GM12892 (cell line): ENCODE results near the gene HMCN2.

Experiments
- POLR2A ChIP-seq: IDR thresholded peaks from 2 replicates; pipeline ENCODE4 v1.6.1; 2011; ENCODE audit warnings: low read depth, low read length, control low read depth
- POLR2AphosphoS5 ChIP-seq: IDR thresholded peaks from 2 replicates; pipeline ENCODE4 v1.6.1; 2011; ENCODE audit warnings: low read depth, low read length, control low read depth

- TF ChIP-seq POLR2A (no peak), POLR2AphosphoS5 (no peak)
These were observed 79.7 kb downstream of the HMCN2 start for GRCh38 chr9:130345009-130345896.
